ENCODE results near the gene PIWIL4. TPM values are rescaled to one million over a fixed set of nuclear protein-coding genes. Genes with fewer than 3 reads are reported as not detected.

The PIWIL4 gene
- total RNA-seq, 1 experiment from 2014 or later, result not detected

GRCh38 chr11:94597896-94598295 is 30.7 kb downstream of the PIWIL4 start:
- WGBS (ENCODE audit: extremely low coverage, insufficient read length, low lambda C conversion rate), result no CpG with 5 or more reads among the region's 2 CpGs
- peaks cover 13 to 17% of the 10 kb centered on the region in 2 experiments; a peak in 3 of 5 replicates for H3K9me3 Mint-ChIP-seq

More at GRCh38 chr11:94597896-94598295, 30.7 kb downstream of the PIWIL4 start:
- no peak overlapping the region for H2BK5ac ChIP-seq (ENCODE audit: insufficient read length, low read length)
- no peak overlapping the region for H2BK15ac ChIP-seq (ENCODE audit: low read depth, low read length)
- no peak overlapping the region for H3K4me2 ChIP-seq (ENCODE audit: insufficient read depth, insufficient read length, low read length)
- Mint-ChIP-seq H3K4me3 (no peak overlapping the region), H3K27ac (no peak overlapping the region), H3K4me1 (peaks cover 2 to 3% of the 10 kb centered on the region in 2 experiments; a peak in 3 of 4 replicates), H3K36me3 (ENCODE audit: insufficient read depth in 1 of 3, low read depth in 3 of 3) (peaks cover 5 to 7% (median 5%) of the 10 kb centered on the region in 3 experiments; a peak in 5 of 7 replicates), H3K27me3 (ENCODE audit: low read depth) (no peaks in the 10 kb centered on the region)
- H2BK120ac ChIP-seq (ENCODE audit: low read depth, low read length, poor library complexity, severe bottlenecking), result no peak overlapping the region
- DNase-seq, result no peak
- peaks cover 7% of the 10 kb centered on the region for H3K9me3 ChIP-seq (ENCODE audit: control insufficient read depth, low read depth, low read length)
- no peak overlapping the region for H3K56ac ChIP-seq (ENCODE audit: insufficient read length, low read depth, low read length)
- H2BK20ac ChIP-seq (ENCODE audit: low read depth, low read length, poor library complexity, severe bottlenecking), result no peak overlapping the region
- no peaks in the 10 kb centered on the region for H4K20me1 ChIP-seq (ENCODE audit: control insufficient read depth, insufficient read depth, insufficient read length)
- no peaks in the 10 kb centered on the region for H3K23me2 ChIP-seq (ENCODE audit: insufficient read length, low read depth, low read length, poor library complexity, severe bottlenecking)
- no peak overlapping the region for H3K23ac ChIP-seq (ENCODE audit: insufficient read length, low read depth, low read length)
- no peak overlapping the region for H3K18ac ChIP-seq (ENCODE audit: insufficient read length, low read depth, low read length)
- H2AK5ac ChIP-seq (ENCODE audit: insufficient read length, low read length), result no peak overlapping the region
- H3K27me3 ChIP-seq (ENCODE audit: insufficient read depth, low read length), result no peaks in the 10 kb centered on the region
- no peak overlapping the region for H4K5ac ChIP-seq (ENCODE audit: insufficient read length, low read depth, low read length)
- no peak overlapping the region for H4K8ac ChIP-seq (replicated peaks; ENCODE audit: insufficient read length, low read depth, low read length)
- TF ChIP-seq CTCF (conservative IDR thresholded peaks at IDR 0.05), result no peak; the same call in 2 of the 3 replicates
- no peaks in the 10 kb centered on the region for H3K4me1 ChIP-seq (ENCODE audit: insufficient read depth, low read length)
- no peak overlapping the region for H3K9ac ChIP-seq (ENCODE audit: extremely low read depth, insufficient read length, low read length)
- H3K27ac ChIP-seq (ENCODE audit: insufficient read length, low read depth, low read length), result no peak overlapping the region
- no peak overlapping the region for H2AFZ ChIP-seq (ENCODE audit: low read length)
- H3K4ac ChIP-seq (ENCODE audit: low read depth, low read length), result no peak overlapping the region
- H3T11ph ChIP-seq (ENCODE audit: low read length), result no peak overlapping the region
- no peak overlapping the region for H4K91ac ChIP-seq (ENCODE audit: insufficient read length, low read depth, low read length)
- no peak overlapping the region for H3K14ac ChIP-seq (ENCODE audit: insufficient read depth, low read length)
- H3K79me1 ChIP-seq (ENCODE audit: insufficient read depth, low read depth, low read length, poor library complexity, severe bottlenecking), result no peaks in the 10 kb centered on the region
- no peak overlapping the region for H2BK12ac ChIP-seq (ENCODE audit: insufficient read length, low read depth, low read length)
- H3K79me2 ChIP-seq (ENCODE audit: insufficient read depth, low read length), result no peaks in the 10 kb centered on the region
